ENCODE measurements around the gene SMPD3.

- TF ChIP-seq CTCF (IDR thresholded peaks at IDR 0.05): no peak
- no peak for TF ChIP-seq POLR2A (IDR thresholded peaks at IDR 0.05)
Observed at GRCh38 chr16:68450741-68451255, 2.5 kb upstream of the SMPD3 start.
